ENCODE data around the gene SPAG9. TPM values are rescaled to one million over a fixed set of nuclear protein-coding genes. Genes with fewer than 3 reads are reported as not detected.
A peak's percentile ranks its signal among the peaks of the same experiment; 100 is the strongest.

SPAG9 gene
- total and polyA plus RNA-seq, 2 of the 8 experiments (the other 6 are each of a cell fraction or from before 2014, with no cell fraction given) = 9.8 to 63.8 TPM

DNA sequence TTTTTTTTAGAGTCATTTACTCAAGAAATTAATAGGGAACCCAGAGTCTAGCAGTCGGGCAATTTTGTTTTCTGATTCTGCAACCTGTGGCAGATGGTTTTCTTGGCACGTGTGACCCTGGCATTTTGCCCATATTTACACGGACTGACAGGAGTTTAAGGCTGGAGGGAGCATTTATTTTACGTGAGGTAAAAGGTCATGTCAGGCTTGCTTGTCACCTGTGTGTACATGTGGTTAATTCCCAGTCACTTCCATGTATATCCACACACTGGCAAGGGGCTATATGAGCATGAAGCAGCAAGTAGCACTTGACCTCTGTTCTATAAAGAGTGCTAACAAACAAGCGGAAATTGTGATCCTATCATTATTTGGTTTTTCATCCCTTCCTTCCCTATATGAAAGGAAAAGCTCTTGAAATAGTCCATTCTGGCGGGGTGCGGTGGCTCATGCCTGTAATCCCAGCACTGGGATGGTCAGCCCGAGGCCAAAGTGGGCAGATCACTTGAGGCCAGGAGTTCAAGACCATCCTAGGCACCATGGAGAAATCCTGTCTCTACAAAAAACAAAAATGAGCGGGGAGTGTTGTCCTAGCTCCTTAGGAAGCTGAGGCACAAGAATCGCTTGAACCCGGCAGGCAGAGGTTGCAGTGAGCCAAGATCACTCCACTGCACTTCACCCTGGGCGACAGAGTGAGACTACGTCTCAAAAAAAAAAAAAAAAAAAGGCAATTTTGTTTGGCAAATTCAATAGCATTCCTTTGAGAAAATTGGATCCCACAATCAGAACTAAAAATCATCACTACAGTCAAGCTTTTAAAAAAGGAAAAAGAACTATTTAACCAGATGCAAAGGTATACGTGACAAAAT, 2.1 kb downstream of the SPAG9 start:
- H3K9ac ChIP-seq (replicated peaks in 1 of 4; ENCODE audit: extremely low read depth in 1 of 4, low read depth in 3 of 4, low read length in 3 of 4) = no peak overlapping the region
- H3K79me2 ChIP-seq (ENCODE audit: control insufficient read depth in 1 of 2, insufficient read depth in 2 of 2, low read length in 2 of 2) = peaks cover 0 to 57% of the 10 kb centered on the region in 2 experiments; a peak in 2 of 4 replicates
- no peaks in the 10 kb centered on the region for H3K9me3 ChIP-seq (ENCODE audit: insufficient read depth in 2 of 2, low read depth in 1 of 2, low read length in 1 of 2)
- H2BK20ac ChIP-seq (ENCODE audit: low read length) = no peak overlapping the region
- H4K20me1 ChIP-seq (replicated peaks in 1 of 2; ENCODE audit: control insufficient read depth in 1 of 2, insufficient read depth in 2 of 2, low read length in 2 of 2) = peaks cover 5 to 15% of the 10 kb centered on the region in 2 experiments
- H3K36me3 ChIP-seq (ENCODE audit: control insufficient read depth in 2 of 4, insufficient read depth in 4 of 4, low read length in 3 of 4) = no peaks in the 10 kb centered on the region
- no peak overlapping the region for H3K14ac ChIP-seq (ENCODE audit: insufficient read length)
- H2BK120ac ChIP-seq (replicated peaks; ENCODE audit: low read depth, low read length) = no peak overlapping the region
- FAIRE-seq = no peak
- POLR2A ChIA-PET (ENCODE audit: partially characterized antibody) = interaction anchor here (0.9 to 1.9 kb wide), 2 partner anchors 9 to 12 kb away, joined by 3 to 6 read pairs; no protein-coding TSS in a partner anchor
- no peak overlapping the region for H4K8ac ChIP-seq (ENCODE audit: extremely low read depth, insufficient read depth, low read length)
- H3K4me3 ChIP-seq (ENCODE audit: extremely low read depth in 1 of 4, insufficient read depth in 2 of 4, low read depth in 3 of 4, low read length in 4 of 4) = peak overlapping the region in 1 of 4 experiments; percentile 100; a peak in 2 of 8 replicates
- H3K4me1 ChIP-seq (replicated peaks in 1 of 4; ENCODE audit: control insufficient read depth in 3 of 4, insufficient read depth in 4 of 4, low read length in 3 of 4) = peaks cover 0 to 5% (median 4%) of the 10 kb centered on the region in 4 experiments; a peak in 4 of 7 replicates
- H2AK5ac ChIP-seq (ENCODE audit: low read depth, low read length) = no peak overlapping the region
- H3K27ac ChIP-seq (ENCODE audit: low read depth, low read length) = no peak overlapping the region
- DNase-seq (ENCODE audit: low read depth in 1 of 2, low spot score in 2 of 2) = no peak
- no peak overlapping the region for H4K91ac ChIP-seq (replicated peaks; ENCODE audit: insufficient read length, low read length)
- no peak overlapping the region for H3K18ac ChIP-seq (ENCODE audit: extremely low read depth, low read length)
- no peak overlapping the region for H2AFZ ChIP-seq (ENCODE audit: low read length)
- no peak overlapping the region for H2BK12ac ChIP-seq (ENCODE audit: low read depth, low read length)
- H2BK5ac ChIP-seq (ENCODE audit: low read depth, low read length) = no peak overlapping the region
- no peak overlapping the region for H4K5ac ChIP-seq (ENCODE audit: insufficient read length, low read depth, low read length)
- H3K4ac ChIP-seq (replicated peaks; ENCODE audit: insufficient read length, low read depth, low read length) = no peak overlapping the region
- H3K23me2 ChIP-seq (ENCODE audit: low read depth, low read length) = peaks cover 11% of the 10 kb centered on the region
- H3K4me2 ChIP-seq (ENCODE audit: insufficient read depth in 1 of 2, low read depth in 2 of 2, low read length in 2 of 2) = peak overlapping the region; percentile 84 to 93; a peak in 2 of 4 replicates
- no peaks in the 10 kb centered on the region for H3K27me3 ChIP-seq (replicated peaks in 1 of 4; ENCODE audit: control insufficient read depth in 3 of 4, extremely low read depth in 1 of 4, insufficient read depth in 3 of 4, low read length in 3 of 4)
- no peak overlapping the region for H2BK15ac ChIP-seq (ENCODE audit: low read length)
- no peak overlapping the region for H3K56ac ChIP-seq (replicated peaks; ENCODE audit: insufficient read length, low read depth, low read length)
- no peak overlapping the region for H3K23ac ChIP-seq (ENCODE audit: insufficient read length)
- peaks cover 7% of the 10 kb centered on the region; the same call in 1 of the 2 replicates for H3K79me1 ChIP-seq (ENCODE audit: low read depth, low read length)
- WGBS, 2 experiments (ENCODE audit: extremely low coverage in 1 of 2, insufficient coverage in 1 of 2, insufficient read length in 1 of 2, insufficient replicate concordance in 2 of 2, low coverage in 1 of 2, low lambda C conversion rate in 2 of 2, missing lambda C conversion rate in 1 of 2) = 83% methylated on average over 13 of the region's 14 CpGs; no CpG with 5 or more reads in 1 of the 2 experiments
- CTCF ChIA-PET (ENCODE audit: partially characterized antibody) = interaction anchor here (0.6 to 1.4 kb wide), 7 partner anchors 17 to 118 kb away, joined by 3 to 4 read pairs (median 3); no protein-coding TSS in a partner anchor
- TF ChIP-seq EZH2 (IDR thresholded peaks at IDR 0.05; ENCODE audit: low read depth, low read length, severe bottlenecking) (no peak), RNF2 (IDR thresholded peaks at IDR 0.05; ENCODE audit: borderline replicate concordance, low read depth, low read length, missing control alignments, poor library complexity, severe bottlenecking) (no peak), KDM1A (IDR thresholded peaks at IDR 0.05; ENCODE audit: borderline replicate concordance, low read length) (no peak), TAF1 (IDR thresholded peaks at IDR 0.05; ENCODE audit: low read depth, low read length) (no peak), TBP (IDR thresholded peaks at IDR 0.05; ENCODE audit: low read depth, low read length) (no peak), CEBPB (IDR thresholded peaks at IDR 0.05; ENCODE audit: low read depth, low read length) (no peak), FOSL1 (IDR thresholded peaks at IDR 0.05; ENCODE audit: insufficient read depth, low read depth, low read length) (no peak), TEAD4 (IDR thresholded peaks at IDR 0.05; ENCODE audit: low read depth, low read length) (no peak), SUZ12 (IDR thresholded peaks at IDR 0.05; ENCODE audit: low read length) (no peak)
- TF ChIP-seq, protein P1, sequence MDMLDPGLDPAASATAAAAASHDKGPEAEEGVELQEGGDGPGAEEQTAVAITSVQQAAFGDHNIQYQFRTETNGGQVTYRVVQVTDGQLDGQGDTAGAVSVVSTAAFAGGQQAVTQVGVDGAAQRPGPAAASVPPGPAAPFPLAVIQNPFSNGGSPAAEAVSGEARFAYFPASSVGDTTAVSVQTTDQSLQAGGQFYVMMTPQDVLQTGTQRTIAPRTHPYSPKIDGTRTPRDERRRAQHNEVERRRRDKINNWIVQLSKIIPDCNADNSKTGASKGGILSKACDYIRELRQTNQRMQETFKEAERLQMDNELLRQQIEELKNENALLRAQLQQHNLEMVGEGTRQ (IDR thresholded peaks at IDR 0.05; ENCODE audit: low read length) = no peak

Measured in H1 (cell line).